ENCODE measurements around the gene GABRG3.
"Not testable (repeated sequence)": the region's sequence is repeated elsewhere in the genome, so short reads cannot be mapped to it uniquely, and the experiment has no call there.

GABRG3 gene

GRCh38 chr15:27003003-27003402 lies 32.0 kb downstream of the GABRG3 start:
- DNase-seq = not testable (repeated sequence)

DNA sequence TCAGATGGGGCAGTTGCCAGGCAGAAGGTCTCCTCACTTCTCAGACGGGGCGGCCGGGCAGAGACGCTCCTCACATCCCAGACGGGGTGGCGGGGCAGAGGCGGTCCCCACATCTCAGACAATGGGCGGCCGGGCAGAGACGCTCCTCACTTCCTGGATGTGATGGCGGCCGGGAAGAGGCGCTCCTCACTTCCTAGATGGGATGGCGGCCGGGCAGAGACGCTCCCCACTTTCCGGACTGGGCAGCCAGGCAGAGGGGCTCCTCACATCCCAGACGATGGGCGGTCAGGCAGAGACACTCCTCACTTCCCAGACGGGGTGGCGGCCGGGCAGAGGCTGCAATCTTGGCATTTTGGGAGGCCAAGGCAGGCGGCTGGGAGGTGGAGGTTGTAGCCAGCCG lies 33.2 kb downstream of the GABRG3 start:
- DNase-seq = not testable (repeated sequence)

DNA sequence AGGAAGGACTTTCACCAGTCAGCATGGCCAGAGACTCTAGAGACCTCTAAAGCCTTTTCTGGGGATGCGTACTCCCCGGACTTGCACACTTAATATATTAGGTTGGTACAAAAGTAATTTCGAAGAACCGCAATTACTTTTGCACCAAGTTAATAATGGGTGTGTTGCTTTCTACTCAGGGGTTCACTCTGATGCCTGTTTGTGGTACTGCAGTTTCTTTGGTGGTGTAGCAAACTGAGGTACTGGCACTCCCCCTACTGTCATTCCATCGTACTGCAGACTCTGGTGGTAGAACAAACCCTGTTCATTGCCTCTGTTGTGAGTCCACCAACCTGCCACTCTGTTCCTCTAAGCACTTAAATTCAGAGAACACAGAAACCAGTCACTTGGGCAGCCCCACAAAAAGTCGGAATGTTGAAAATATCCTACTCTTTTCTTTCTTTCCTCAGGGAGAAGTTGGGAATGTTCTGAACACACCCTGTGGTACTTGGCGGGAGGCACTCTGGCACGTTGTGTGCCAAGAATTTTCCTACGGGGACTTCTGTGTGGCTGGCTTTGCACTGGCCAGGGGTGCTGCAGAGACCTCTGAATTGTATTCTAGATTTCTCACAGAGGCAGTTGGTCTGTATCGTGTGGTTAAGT lies 46.3 kb downstream of the GABRG3 start:
- peak; percentile 78 for DNase-seq

DNA sequence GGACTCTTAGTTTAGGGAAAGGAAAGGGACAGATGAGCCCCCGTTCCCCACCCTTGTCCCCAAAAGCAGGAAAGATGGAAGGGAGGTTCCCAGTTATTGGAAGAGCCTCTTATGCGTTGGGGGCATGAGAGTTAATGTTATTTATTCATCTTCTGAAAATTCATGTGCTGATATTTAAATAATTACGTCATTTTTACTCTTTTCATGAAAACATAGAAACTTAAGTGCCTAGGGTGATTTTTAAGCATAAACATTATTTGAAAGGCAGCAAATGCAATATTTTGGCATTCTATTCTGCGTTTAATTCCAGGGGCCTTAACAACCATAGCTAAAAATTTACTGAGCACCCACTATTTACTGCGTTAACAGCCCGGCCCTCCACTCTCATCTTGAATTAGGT lies 48.7 kb downstream of the GABRG3 start:
- DNase-seq = no peak

GRCh38 chr15:27025481-27025966 lies 54.5 kb downstream of the GABRG3 start:
- no peak for DNase-seq

- no peak for DNase-seq
These were observed 56.2 kb downstream of the GABRG3 start for GRCh38 chr15:27027229-27027628.

DNA sequence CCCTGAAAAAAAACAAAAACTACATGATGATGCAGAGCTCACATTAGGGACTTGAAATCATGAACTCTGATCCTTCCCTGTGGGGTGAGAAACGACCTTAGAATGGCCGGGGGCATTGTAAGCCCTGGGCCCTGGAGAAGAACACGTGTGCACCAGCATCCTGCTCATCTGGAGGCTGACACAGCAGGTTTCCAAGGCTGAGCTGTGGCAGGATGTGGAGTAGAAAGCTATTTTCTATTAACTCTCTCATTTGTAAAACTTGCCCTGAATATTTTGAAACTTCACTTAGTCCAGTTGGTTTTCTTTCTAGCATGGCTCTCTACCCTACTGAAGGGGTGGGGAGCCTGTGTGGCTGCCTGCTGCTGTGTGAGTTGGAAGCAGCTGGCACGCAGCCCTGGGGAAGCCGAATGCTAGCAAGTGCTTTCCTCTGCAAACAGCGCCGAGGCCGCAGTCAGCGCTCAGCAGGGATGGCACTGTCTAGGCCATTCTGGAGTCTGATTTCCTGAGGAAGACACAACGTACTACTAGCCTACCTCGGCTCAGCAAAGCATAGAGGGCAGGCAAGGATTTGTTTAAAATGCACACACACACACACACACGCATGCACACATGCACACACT lies 58.0 kb downstream of the GABRG3 start:
- DNase-seq = no peak

GRCh38 chr15:27036210-27036609 lies 65.2 kb downstream of the GABRG3 start:
- DNase-seq = no peak

DNA sequence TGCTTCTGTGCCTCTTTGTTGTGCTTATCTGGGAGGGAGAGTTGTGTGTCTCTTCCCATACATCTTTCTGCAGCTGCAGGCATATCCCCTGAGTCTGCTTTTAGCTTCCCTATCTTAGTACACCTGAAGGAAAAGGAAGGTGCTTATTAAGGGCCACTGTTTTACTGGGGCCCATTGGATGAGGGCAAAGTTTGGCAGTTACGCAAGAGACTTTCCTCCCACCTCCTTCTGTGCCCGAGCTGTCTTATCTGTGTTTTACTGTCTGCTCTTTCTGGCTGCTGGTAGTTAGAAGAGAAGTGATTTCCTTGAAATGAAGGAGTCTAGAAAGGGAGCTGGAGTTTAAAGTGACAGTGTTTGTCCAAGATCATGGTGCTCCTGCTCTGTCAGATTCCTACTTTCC lies 66.5 kb downstream of the GABRG3 start:
- no peak for DNase-seq

- DNase-seq = no peak
These were observed 68.2 kb downstream of the GABRG3 start for GRCh38 chr15:27039152-27039551.

GRCh38 chr15:27042230-27042629 lies 71.2 kb downstream of the GABRG3 start:
- no peak for DNase-seq

DNA sequence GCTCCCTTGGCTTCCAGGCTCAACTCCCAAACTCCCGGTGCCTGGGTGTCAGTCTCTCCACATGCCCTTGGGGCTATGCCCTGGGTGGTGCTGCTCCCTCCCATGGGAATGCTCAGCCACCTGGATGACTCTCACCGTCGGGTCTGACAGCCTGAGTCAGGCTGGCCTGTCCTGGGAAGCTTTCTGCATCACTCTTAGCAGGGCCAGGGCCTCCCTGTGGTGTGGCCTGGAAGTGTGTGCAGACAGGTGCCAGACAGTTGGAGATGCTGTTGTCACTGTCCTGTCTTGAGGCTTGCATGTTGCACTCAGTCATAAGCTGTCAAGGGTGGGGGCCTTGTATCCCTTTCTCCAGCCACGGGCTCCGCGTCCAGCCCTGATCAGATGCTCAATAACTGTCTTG lies 71.7 kb downstream of the GABRG3 start:
- DNase-seq = no peak

DNA sequence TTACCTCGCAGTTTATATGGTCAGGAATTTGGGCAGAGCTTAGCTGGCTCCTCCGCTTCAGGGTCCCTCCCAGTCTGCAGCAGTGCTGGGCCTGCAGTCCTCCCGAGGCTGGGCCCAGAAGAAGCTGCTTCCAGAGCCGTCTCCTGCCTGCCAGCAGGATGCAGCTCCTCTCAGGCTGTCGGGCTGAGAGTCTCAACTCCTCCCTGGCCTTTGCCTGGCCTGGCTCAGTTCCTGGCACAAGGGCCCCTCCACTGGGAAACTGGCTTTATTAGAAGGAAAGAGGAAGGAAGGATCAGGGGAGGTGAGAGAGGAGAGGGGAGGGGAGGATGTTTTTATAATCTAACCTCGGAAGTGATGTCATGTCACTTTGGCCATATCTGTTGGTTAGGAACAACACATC lies 72.8 kb downstream of the GABRG3 start:
- no peak for DNase-seq

DNA sequence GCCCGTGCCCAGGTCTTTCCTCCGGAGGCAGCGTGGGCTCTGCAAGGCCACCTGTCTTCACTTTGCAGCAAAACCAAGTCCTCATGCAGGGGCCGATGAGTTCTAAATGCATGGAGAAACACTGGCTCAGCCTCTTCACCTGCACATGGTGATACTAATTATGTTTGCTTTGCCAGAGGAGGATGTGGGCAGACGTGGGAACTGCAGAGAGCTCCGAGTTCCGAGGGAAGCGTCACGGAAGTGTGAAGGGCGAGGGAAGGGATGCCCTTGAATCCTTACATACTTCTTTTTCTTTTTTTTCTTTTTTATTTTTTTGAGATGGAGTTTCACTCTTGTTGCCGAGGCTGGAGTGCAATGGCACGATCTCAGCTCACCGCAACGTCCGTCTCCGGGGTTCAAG lies 74.8 kb downstream of the GABRG3 start:
- DNase-seq = no peak

- no peak for DNase-seq
These were observed 75.9 kb downstream of the GABRG3 start for GRCh38 chr15:27046880-27047279.

- no peak for DNase-seq
These were observed 79.2 kb downstream of the GABRG3 start for GRCh38 chr15:27050163-27050562.

GRCh38 chr15:27054426-27054825 lies 83.4 kb downstream of the GABRG3 start:
- DNase-seq = no peak

DNA sequence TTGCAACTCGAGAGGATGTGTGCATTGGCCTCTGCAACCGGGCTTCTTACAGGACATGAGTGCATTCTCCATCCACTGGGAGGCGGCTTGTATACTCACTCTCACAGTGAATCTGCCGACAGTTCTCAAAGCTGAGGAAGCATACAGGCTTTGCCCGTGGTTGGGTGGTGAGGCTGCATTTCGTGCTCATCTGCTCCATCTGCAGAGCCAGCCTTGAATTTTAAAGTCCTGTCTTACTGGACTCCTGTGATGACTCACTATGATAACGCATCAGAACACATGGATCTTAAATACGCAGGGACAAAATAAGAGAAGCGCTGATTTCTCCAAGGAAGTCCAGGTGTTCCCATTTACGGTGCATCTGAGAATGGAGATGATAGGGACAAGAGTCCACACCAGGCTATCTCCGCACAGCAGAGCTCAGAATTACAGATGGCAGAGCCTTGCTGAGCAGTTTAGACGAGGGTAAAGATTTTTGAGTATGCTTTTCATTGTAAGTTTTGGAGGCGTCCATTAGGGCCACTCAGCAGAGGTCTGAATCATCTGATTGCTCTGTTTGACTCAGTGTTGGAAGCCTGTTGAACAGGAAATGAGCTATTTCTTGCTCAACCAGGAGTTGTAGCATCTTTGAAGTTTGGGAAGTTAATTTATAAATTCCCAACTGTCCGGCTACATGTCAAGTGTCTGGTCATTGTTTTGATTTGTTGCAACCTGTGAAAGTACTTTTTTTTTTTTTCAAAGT lies 87.1 kb downstream of the GABRG3 start:
- DNase-seq = no peak

GRCh38 chr15:27058939-27059338 lies 88.0 kb downstream of the GABRG3 start:
- no peak for DNase-seq

- DNase-seq = peak; percentile 64
These were observed 88.7 kb downstream of the GABRG3 start for GRCh38 chr15:27059610-27060202.

DNA sequence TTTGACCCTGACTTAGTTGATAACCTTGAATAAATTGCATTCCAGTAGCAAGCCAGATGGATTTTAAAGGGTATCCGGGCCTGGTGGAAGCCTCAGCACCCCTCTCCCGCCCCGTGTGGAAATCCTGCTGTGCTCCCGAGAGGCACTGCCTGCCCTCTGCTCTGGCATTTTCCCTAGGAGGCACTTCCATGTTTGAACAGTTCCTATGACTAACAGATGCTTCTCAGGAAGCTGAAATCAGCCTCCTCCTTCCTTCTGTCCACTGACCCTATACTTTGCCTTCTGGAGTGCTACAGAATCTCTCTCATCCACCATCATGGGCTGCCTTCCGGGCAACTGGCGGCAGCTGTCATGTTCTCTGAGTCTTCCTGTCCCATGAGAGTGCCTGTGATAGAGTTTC lies 90.8 kb downstream of the GABRG3 start:
- DNase-seq = no peak

GRCh38 chr15:27062951-27063350 lies 92.0 kb downstream of the GABRG3 start:
- DNase-seq = no peak

DNA sequence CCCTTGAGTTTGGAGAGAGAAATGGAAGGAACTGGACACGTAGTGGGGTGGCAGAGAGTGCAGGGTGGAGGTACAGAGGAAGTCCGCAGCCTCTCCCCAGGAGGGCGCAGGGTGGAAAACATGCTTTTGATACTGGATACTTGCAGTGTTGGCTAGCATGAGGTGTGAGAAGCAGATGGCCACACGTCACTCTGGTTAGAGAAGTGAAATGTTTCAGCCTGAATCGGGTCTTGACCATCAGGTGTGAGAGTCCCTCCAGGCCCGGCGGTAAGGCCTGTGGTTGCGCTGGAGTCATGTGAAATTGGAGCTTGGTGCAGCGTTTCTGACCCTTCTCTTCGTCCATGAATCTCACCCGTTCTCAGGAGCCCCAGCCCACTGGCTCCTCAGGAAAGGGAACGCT lies 93.1 kb downstream of the GABRG3 start:
- no peak for DNase-seq

DNA sequence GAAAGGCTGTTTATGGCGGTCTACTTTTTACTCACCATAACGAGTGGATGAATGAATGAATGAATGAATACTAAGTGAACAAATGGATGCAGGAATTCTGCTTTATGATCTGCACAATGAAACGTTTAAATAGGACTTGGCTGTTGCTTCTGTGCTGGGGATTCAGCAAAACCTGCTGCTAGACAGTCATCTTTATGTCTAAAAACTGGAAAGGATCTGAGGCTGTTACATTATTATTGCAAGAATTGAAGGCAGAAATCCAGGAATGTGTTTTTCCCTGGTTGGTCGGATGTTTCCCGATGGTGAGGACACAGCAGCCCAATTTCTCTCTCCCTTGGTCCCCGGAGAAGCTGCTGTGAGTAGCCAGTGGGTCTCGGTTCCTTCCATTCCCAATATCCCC lies 94.2 kb downstream of the GABRG3 start:
- DNase-seq = no peak
